ENCODE results near the gene NKAIN4. TPM values are rescaled to one million over a fixed set of nuclear protein-coding genes. Genes with fewer than 3 reads are reported as not detected.

The NKAIN4 gene
- total and polyA plus RNA-seq, 12 donors = 0.15 to 2.8 (median 0.36) TPM; not detected in 6

GRCh38 chr20:63267691-63268090, 13.4 kb upstream of the NKAIN4 start:
- no peak for TF ChIP-seq CTCF (IDR thresholded peaks at IDR 0.05)
- H3K4me3 ChIP-seq = no peak overlapping the region
- intact Hi-C loops (cut with DNase I) = no loop called here
- no peak for DNase-seq
- no peaks in the 10 kb centered on the region for H3K36me3 ChIP-seq (replicated peaks in 1 of 2)
- H3K4me1 ChIP-seq (replicated peaks in 1 of 2) = peaks cover 0 to 4% of the 10 kb centered on the region in 2 donors
- no peaks in the 10 kb centered on the region for H3K27me3 ChIP-seq
- no peak overlapping the region for H3K27ac ChIP-seq
- no peaks in the 10 kb centered on the region for H3K9me3 ChIP-seq (replicated peaks in 1 of 3)
- 61 to 67% (median 62%) methylated on average over 9 of the region's 9 CpGs for WGBS, 4 donors

GRCh38 chr20:63265891-63266515, 11.7 kb upstream of the NKAIN4 start:
- no peak overlapping the region for H3K4me3 ChIP-seq
- TF ChIP-seq POLR2A (IDR thresholded peaks at IDR 0.05) (no peak), CTCF (IDR thresholded peaks at IDR 0.05) (no peak)
- no peaks in the 10 kb centered on the region for H3K36me3 ChIP-seq (replicated peaks in 1 of 2)
- no peaks in the 10 kb centered on the region for H3K4me1 ChIP-seq (replicated peaks in 1 of 2)
- intact Hi-C loops (cut with DNase I) = no loop called here
- no peaks in the 10 kb centered on the region for H3K27me3 ChIP-seq
- WGBS, 4 donors = 56 to 69% (median 65%) methylated on average over 5 to 12 of the region's 12 CpGs
- no peak for DNase-seq
- H3K9me3 ChIP-seq (replicated peaks in 1 of 3) = no peaks in the 10 kb centered on the region
- no peak overlapping the region for H3K27ac ChIP-seq

- 38 to 61% (median 44%) methylated on average over 12 to 14 of the region's 14 CpGs for WGBS, 4 donors
- Histone ChIP-seq H3K27me3 (no peaks in the 10 kb centered on the region), H3K9me3 (replicated peaks in 1 of 3) (no peaks in the 10 kb centered on the region), H3K36me3 (replicated peaks in 1 of 2) (no peaks in the 10 kb centered on the region), H3K4me3 (no peak overlapping the region), H3K27ac (no peak overlapping the region), H3K4me1 (replicated peaks in 1 of 2) (no peaks in the 10 kb centered on the region)
- intact Hi-C loops (cut with DNase I) = no loop called here
- no peak for DNase-seq
- TF ChIP-seq CTCF (IDR thresholded peaks at IDR 0.05) = no peak
Observed at GRCh38 chr20:63264519-63264918, 10.3 kb upstream of the NKAIN4 start.

- Histone ChIP-seq H3K4me1 (replicated peaks in 1 of 2) (no peaks in the 10 kb centered on the region), H3K27ac (no peak overlapping the region), H3K36me3 (replicated peaks in 1 of 2) (no peaks in the 10 kb centered on the region), H3K9me3 (replicated peaks in 1 of 3) (no peaks in the 10 kb centered on the region), H3K27me3 (no peaks in the 10 kb centered on the region), H3K4me3 (no peak overlapping the region)
- intact Hi-C loops (cut with DNase I) = no loop called here
- TF ChIP-seq CTCF (IDR thresholded peaks at IDR 0.05) (no peak), POLR2A (IDR thresholded peaks at IDR 0.05) (no peak)
- WGBS, 4 donors = 48 to 80% (median 76%) methylated on average over 5 to 10 of the region's 10 CpGs
- no peak for DNase-seq
Observed at GRCh38 chr20:63264000-63264399, 9.7 kb upstream of the NKAIN4 start.

All from adrenal gland (tissue), 12 donors.